Panc1 (cell line): Measurements from ENCODE around the gene EXD3. TPM values are rescaled to one million over a fixed set of nuclear protein-coding genes. Genes with fewer than 3 reads are reported as not detected.

ENCODE experiments used
- ATAC-seq: fragments of 200-7000 bp; cut with Tn5 transposase; 2 replicates; pipeline ENCODE4 v1.9.1; 2020; ENCODE audit warnings: mild to moderate bottlenecking, moderate library complexity
- BruUV-seq: library from RNA; stranded (reverse); fragments of 400-500 nt; replicated peaks from 2 replicates; lab custom pipeline; 2021; lab: Mats Ljungman, UMichigan
- CTCF ChIA-PET: fragments of 300-600 bp; sonication (Branson Sonifier 250); formaldehyde crosslinking; loops from one replicate; lab custom pipeline; 2022; ENCODE audit warnings: antibody characterized with exemption; lab: Charles Lee
- POLR2A ChIA-PET: fragments of 300-600 bp; sonication (Branson Sonifier 250); formaldehyde crosslinking; loops from one replicate; lab custom pipeline; 2022; ENCODE audit warnings: antibody characterized with exemption; lab: Charles Lee
- DNase-seq: peaks from one replicate; pipeline ENCODE4 v3.0.0-alpha.2; 2010; ENCODE audit warnings: low read depth, low spot score
- H3K27ac ChIP-seq: 2 replicates; pipeline ENCODE4 v1.5.1; 2011; ENCODE audit warnings: mild to moderate bottlenecking, low read length, inconsistent platforms
- H3K27me3 ChIP-seq: fragments of 200-500 bp; sonication (Bioruptor generic); 2 replicates; pipeline ENCODE4 v1.6.0; 2014; ENCODE audit warnings: low read length, inconsistent platforms; ENCODE audit not compliant: control insufficient read depth, insufficient read depth
- H3K36me3 ChIP-seq: fragments of 200-500 bp; sonication (Bioruptor generic); 2 replicates; pipeline ENCODE4 v1.5.1; 2014; ENCODE audit warnings: inconsistent platforms, mild to moderate bottlenecking, low read length, moderate library complexity; ENCODE audit not compliant: control insufficient read depth, insufficient read depth
- H3K4me1 ChIP-seq: 2 replicates; pipeline ENCODE4 v1.5.1; 2011; ENCODE audit warnings: inconsistent platforms, mild to moderate bottlenecking, low read length, moderate library complexity; ENCODE audit not compliant: control insufficient read depth, insufficient read depth
- H3K4me3 ChIP-seq, 2 experiments: 2 replicates each; pipeline ENCODE4 v1.5.1; 2011 to 2012; ENCODE audit warnings: low read depth in 2 of 2, low read length in 2 of 2, mild to moderate bottlenecking in 2 of 2, inconsistent platforms in 1 of 2, moderate library complexity in 1 of 2
- H3K9me3 ChIP-seq: fragments of 200-500 bp; sonication (Bioruptor generic); 2 replicates; pipeline ENCODE4 v1.5.1; 2014; ENCODE audit warnings: low read depth, mild to moderate bottlenecking, inconsistent platforms, low read length, moderate library complexity; ENCODE audit not compliant: control insufficient read depth, insufficient read depth
- CTCF ChIP-seq: fragments of 450-650 bp; IDR thresholded peaks from 2 replicates; pipeline ENCODE4 v1.5.1; 2017; ENCODE audit warnings: mild to moderate bottlenecking
- POLR2AphosphoS5 ChIP-seq: IDR thresholded peaks from 2 replicates; pipeline ENCODE4 v1.6.1; 2012; ENCODE audit warnings: mild to moderate bottlenecking, low read depth, low read length, moderate library complexity
- REST ChIP-seq, 2 experiments: IDR thresholded peaks; 2 replicates each; pipeline ENCODE4 v1.6.1; 2011 to 2012; ENCODE audit warnings: low read depth in 2 of 2, control low read depth in 1 of 2, low read length in 1 of 2, mild to moderate bottlenecking in 1 of 2, moderate library complexity in 1 of 2; ENCODE audit not compliant: insufficient read depth in 1 of 2
- SIN3A ChIP-seq: IDR thresholded peaks from 2 replicates; pipeline ENCODE4 v1.6.1; 2012; ENCODE audit warnings: low read depth, mild to moderate bottlenecking, low read length, moderate library complexity, borderline replicate concordance; ENCODE audit not compliant: insufficient read depth
- TCF7L2 ChIP-seq: IDR thresholded peaks from 2 replicates; pipeline ENCODE4 v1.6.1; 2011; ENCODE audit warnings: mild to moderate bottlenecking, low read depth, low read length, inconsistent platforms
- in situ Hi-C: cut with HindIII; loops from 2 replicates; pipeline ENCODE4 v1.10.0; 2016; ENCODE audit warnings: low sequenced_read_pairs, low pct_unique_long_range_greater_than_20kb
- intact Hi-C: fragments of 100-400 bp; cut with micrococcal nuclease; formaldehyde crosslinking; loops from one replicate; pipeline ENCODE4 v1.10.0; 2022; ENCODE audit not compliant: unreplicated experiment
- total RNA-seq: library from RNA; stranded (reverse); gene quantifications from one replicate; pipeline ENCODE4 v1.2.1, GENCODE V29; 2021; ENCODE audit not compliant: unreplicated experiment

Gene EXD3
- total RNA-seq, 1 experiment from 2014 or later, result 9.2 TPM

- ChIA-PET CTCF (no interaction called here), POLR2A (no interaction called here)
- DNase-seq (no peak), ATAC-seq (no peak)
- TF ChIP-seq SIN3A (no peak), CTCF (no peak), TCF7L2 (no peak), POLR2AphosphoS5 (no peak), REST (IDR thresholded peaks at IDR 0.05; ENCODE audit: insufficient read depth in 1 of 2, low read depth in 2 of 2, low read length in 1 of 2) (no peak)
- Histone ChIP-seq H3K9me3 (no peaks in the 10 kb centered on the region), H3K4me1 (peaks cover 20% of the 10 kb centered on the region), H3K36me3 (no peaks in the 10 kb centered on the region; the same call in 1 of the 2 replicates), H3K27ac (no peak overlapping the region), H3K4me3 (no peak overlapping the region), H3K27me3 (no peaks in the 10 kb centered on the region)
- in situ Hi-C loops (no loop called here), intact Hi-C loops (no loop called here)
- BruUV-seq, result no TSS peak
Observed at GRCh38 chr9:137460363-137461315, 37.7 kb upstream of the EXD3 start.

GRCh38 chr9:137459601-137460362 is 36.8 kb upstream of the EXD3 start:
- ATAC-seq (0 out of 2 replicates have a peak, but pooled peaks have one; percentile 4), DNase-seq (no peak)
- Histone ChIP-seq H3K27me3 (no peaks in the 10 kb centered on the region), H3K36me3 (no peaks in the 10 kb centered on the region; the same call in 1 of the 2 replicates), H3K4me1 (peaks cover 25% of the 10 kb centered on the region), H3K4me3 (peak overlapping the region; percentile 52 to 60), H3K9me3 (no peaks in the 10 kb centered on the region), H3K27ac (peak overlapping the region; percentile 81)
- ChIA-PET CTCF (interaction anchor here (0.6 kb wide), 1 partner anchor 167 kb away, joined by 9 read pairs; no protein-coding TSS in a partner anchor), POLR2A (interaction anchor here (0.6 kb wide), 1 partner anchor 53 kb away, joined by 3 read pairs; no protein-coding TSS in a partner anchor)
- BruUV-seq, result no TSS peak
- in situ Hi-C loops (no loop called here), intact Hi-C loops (no loop called here)
- TF ChIP-seq REST (IDR thresholded peaks at IDR 0.05; ENCODE audit: insufficient read depth in 1 of 2, low read depth in 2 of 2, low read length in 1 of 2) (no peak), SIN3A (no peak), POLR2AphosphoS5 (no peak), CTCF (no peak), TCF7L2 (no peak)
